AG09319 (cell line): Measurements from ENCODE around the gene ELOVL2.

Experiments used
- DNase-seq: peaks from one replicate; pipeline ENCODE4 v3.0.0-alpha.2; 2010; ENCODE audit warnings: low read depth; ENCODE audit errors: extremely low read depth
- CTCF ChIP-seq: IDR thresholded peaks from 2 replicates; pipeline ENCODE4 v1.5.1; 2011; ENCODE audit warnings: low read depth, mild to moderate bottlenecking, inconsistent platforms, low read length, moderate library complexity

The ELOVL2 gene

GRCh38 chr6:11021714-11022113 lies 22.4 kb downstream of the ELOVL2 start:
- TF ChIP-seq CTCF: no peak
- DNase-seq: no peak

- DNase-seq: no peak
- no peak for TF ChIP-seq CTCF
Measured at GRCh38 chr6:11021003-11021402, 23.1 kb downstream of the ELOVL2 start.

- no peak for TF ChIP-seq CTCF
- no peak for DNase-seq
Measured at GRCh38 chr6:11018225-11018624, 25.9 kb downstream of the ELOVL2 start.

GRCh38 chr6:11017090-11017489 lies 27.0 kb downstream of the ELOVL2 start:
- DNase-seq: no peak
- no peak for TF ChIP-seq CTCF

GRCh38 chr6:11016452-11016851 lies 27.7 kb downstream of the ELOVL2 start:
- no peak for DNase-seq
- TF ChIP-seq CTCF: no peak

GRCh38 chr6:11015102-11015501 lies 29.0 kb downstream of the ELOVL2 start:
- DNase-seq: no peak
- TF ChIP-seq CTCF: no peak

GRCh38 chr6:11013721-11014070 lies 30.4 kb downstream of the ELOVL2 start:
- no peak for TF ChIP-seq CTCF

More at GRCh38 chr6:11013721-11014070, 30.4 kb downstream of the ELOVL2 start:
- no peak for DNase-seq
